Endothelial cell of umbilical vein (primary cell): ENCODE data around the gene NELFCD. TPM values are rescaled to one million over a fixed set of nuclear protein-coding genes. Genes with fewer than 3 reads are reported as not detected.

Experiments used
- BruUV-seq: library from RNA; stranded (reverse); fragments of 400-500 nt; replicated peaks from 2 replicates; lab custom pipeline; 2021; lab: Mats Ljungman, UMichigan
- CTCF ChIA-PET: fragments of 300-600, 350-600 bp; sonication (Branson Sonifier 250); formaldehyde crosslinking; loops from one replicate; lab custom pipeline; 2021; ENCODE audit warnings: antibody characterized with exemption, inconsistent platforms; lab: Charles Lee
- POLR2A ChIA-PET: fragments of 300-600, 350-600 bp; sonication (Branson Sonifier 250); formaldehyde crosslinking; loops from one replicate; lab custom pipeline; 2021; ENCODE audit warnings: antibody characterized with exemption, inconsistent platforms; lab: Charles Lee
- DNase-seq: peaks from one replicate; pipeline ENCODE4 v3.0.0-alpha.2; 2011; ENCODE audit warnings: low read depth, low spot score
- FAIRE-seq: peaks from 2 replicates; lab custom pipeline; 2011; peaks lifted over from hg19 to GRCh38; lab: Jason Lieb, UNC
- H2AFZ ChIP-seq: 2 replicates; pipeline ENCODE4 v1.6.0; 2012; ENCODE audit warnings: low read depth, low read length, control low read depth, inconsistent platforms
- H3K27ac ChIP-seq: 2 replicates; pipeline ENCODE4 v1.5.1; 2011; ENCODE audit warnings: low read depth, mild to moderate bottlenecking, control low read depth, low read length, moderate library complexity; ENCODE audit not compliant: insufficient read depth
- H3K27me3 ChIP-seq, 2 experiments: 2 replicates each; pipeline versions ENCODE4 v1.6.0 to v1.6.1; 2011; ENCODE audit warnings: low read length in 2 of 2, mixed read lengths in 1 of 2; ENCODE audit not compliant: control insufficient read depth in 2 of 2, insufficient read depth in 2 of 2
- H3K36me3 ChIP-seq, 2 experiments: 2 replicates in 1 of 2; 3 replicates in 1 of 2; pipeline ENCODE4 v1.5.1; 2011; ENCODE audit warnings: low read length in 2 of 2, mild to moderate bottlenecking in 1 of 2, moderate library complexity in 1 of 2; ENCODE audit not compliant: control insufficient read depth in 2 of 2, insufficient read depth in 2 of 2; ENCODE audit errors: extremely low read depth in 1 of 2
- H3K4me1 ChIP-seq: 3 replicates; pipeline ENCODE4 v1.5.1; 2011; ENCODE audit warnings: mild to moderate bottlenecking, low read length; ENCODE audit not compliant: control insufficient read depth, insufficient read depth; ENCODE audit errors: extremely low read depth
- H3K4me2 ChIP-seq: 2 replicates; pipeline ENCODE4 v1.6.1; 2011; ENCODE audit warnings: low read length, control low read depth, mixed read lengths; ENCODE audit not compliant: insufficient read depth
- H3K4me3 ChIP-seq, 3 experiments: fragments of 200-600 bp in 1 of 3; sonication (generic), shearing (Covaris generic) in 1 of 3; replicated peaks in 1 of 3; 2 replicates each; pipeline ENCODE4 v1.5.1; 2011 to 2016; ENCODE audit warnings: control low read depth in 3 of 3, low read length in 3 of 3, mild to moderate bottlenecking in 2 of 3, inconsistent platforms in 1 of 3, low read depth in 1 of 3, moderate library complexity in 1 of 3; ENCODE audit not compliant: insufficient read depth in 1 of 3
- H3K79me2 ChIP-seq: 2 replicates; pipeline ENCODE4 v1.6.0; 2012; ENCODE audit warnings: low read length, inconsistent platforms; ENCODE audit not compliant: control insufficient read depth, insufficient read depth
- H3K9ac ChIP-seq: replicated peaks from 2 replicates; pipeline ENCODE3; 2011; ENCODE audit warnings: low read length, control low read depth; ENCODE audit not compliant: insufficient read depth; ENCODE audit errors: extremely low read depth
- H3K9me1 ChIP-seq: replicated peaks from 3 replicates; pipeline ENCODE4 v1.6.0; 2011; ENCODE audit warnings: mild to moderate bottlenecking, low read length; ENCODE audit not compliant: control insufficient read depth, insufficient read depth; ENCODE audit errors: extremely low read depth
- H3K9me3 ChIP-seq: replicated peaks from 2 replicates; pipeline ENCODE4 v1.5.1; 2012; ENCODE audit warnings: low read length, inconsistent platforms; ENCODE audit not compliant: control insufficient read depth, insufficient read depth
- H4K20me1 ChIP-seq: replicated peaks from 2 replicates; pipeline ENCODE3; 2011; ENCODE audit warnings: mild to moderate bottlenecking, low read length; ENCODE audit not compliant: control insufficient read depth, insufficient read depth; ENCODE audit errors: extremely low read depth
- CTCF ChIP-seq, 2 donors: IDR thresholded peaks; 1 replicate in 1 of 2; 2 replicates in 1 of 2; pipeline ENCODE4 v1.5.1; 2011; ENCODE audit warnings: low read length in 2 of 2, mild to moderate bottlenecking in 2 of 2, moderate library complexity in 2 of 2, control low read depth in 1 of 2, inconsistent platforms in 1 of 2, low read depth in 1 of 2; ENCODE audit not compliant: insufficient read depth in 1 of 2; ENCODE audit errors: extremely low read depth in 1 of 2
- GATA2 ChIP-seq: IDR thresholded peaks from 2 replicates; pipeline ENCODE4 v1.7.0; 2011; ENCODE audit warnings: low read depth, mild to moderate bottlenecking, moderate library complexity, mixed read lengths, low read length; ENCODE audit not compliant: insufficient read length, insufficient read depth
- POLR2A ChIP-seq: IDR thresholded peaks from 2 replicates; pipeline ENCODE4 v1.6.1; 2012; ENCODE audit warnings: low read depth, mild to moderate bottlenecking, control low read depth, low read length
- POLR2AphosphoS5 ChIP-seq: IDR thresholded peaks from 2 replicates; pipeline ENCODE4 v1.6.1; 2012; ENCODE audit warnings: low read depth, mild to moderate bottlenecking, control low read depth, low read length, moderate library complexity; ENCODE audit not compliant: insufficient read depth
- dilution Hi-C: fragments of 300-500 bp; cut with MboI; formaldehyde crosslinking; loops from one replicate; pipeline ENCODE4 v1.15.0; 2019; ENCODE audit warnings: low sequenced_read_pairs; ENCODE audit not compliant: extremely low pct_ligation_motif_present
- intact Hi-C: fragments of 100-400 bp; cut with micrococcal nuclease; formaldehyde crosslinking; loops from one replicate; pipeline ENCODE4 v1.10.0; 2022
- polyA plus RNA-seq, 4 experiments: library from polyadenylated mRNA; depleted of rRNA in 3 of 4; stranded (reverse) in 3 of 4; unstranded in 1 of 4; fragments of >200 nt; gene quantifications; 2 replicates each; pipeline versions ENCODE4 v1.2.1 to v1.2.3, GENCODE V29; 2011 to 2012; ENCODE audit warnings: missing spikeins in 1 of 4
- total RNA-seq: library from RNA; stranded (reverse); gene quantifications from 2 replicates; pipeline ENCODE4 v1.2.3, GENCODE V29; 2021

NELFCD gene
- total and polyA plus RNA-seq, 2 donors (not counting 3 experiments of a cell fraction or from before 2014, with no cell fraction given): 90.1 to 92.5 TPM

GRCh38 chr20:59022754-59023153 is 41.7 kb downstream of the NELFCD start:
- intact Hi-C loops (no loop called here), dilution Hi-C loops (no loop called here)
- no peak for DNase-seq
- BruUV-seq: no TSS peak
- H3K36me3 ChIP-seq: peaks cover 15 to 18% of the 10 kb centered on the region in 2 experiments
- TF ChIP-seq CTCF (IDR thresholded peaks at IDR 0.05; ENCODE audit: extremely low read depth in 1 of 2, insufficient read depth in 1 of 2, low read depth in 1 of 2, low read length in 2 of 2): no peak
- no peak for TF ChIP-seq POLR2A
- no peak for TF ChIP-seq POLR2AphosphoS5
- TF ChIP-seq GATA2: no peak
- H4K20me1 ChIP-seq: no peaks in the 10 kb centered on the region
- ChIA-PET CTCF (interaction anchor here (1.8 kb wide), 1 partner anchor 9 kb away, joined by 7 read pairs; the partner anchor contains the start of gene ATP5F1E), POLR2A (no interaction called here)
- H3K4me2 ChIP-seq: no peak overlapping the region
- H3K27ac ChIP-seq: no peak overlapping the region
- H3K9ac ChIP-seq: no peak overlapping the region
- no peak overlapping the region for H2AFZ ChIP-seq
- H3K9me3 ChIP-seq: no peaks in the 10 kb centered on the region
- no peaks in the 10 kb centered on the region for H3K27me3 ChIP-seq
- peaks cover 34% of the 10 kb centered on the region for H3K79me2 ChIP-seq
- no peak for FAIRE-seq
- no peak overlapping the region for H3K4me3 ChIP-seq
- H3K4me1 ChIP-seq: peaks cover 3% of the 10 kb centered on the region
- no peaks in the 10 kb centered on the region for H3K9me1 ChIP-seq

GRCh38 chr20:59023616-59024015 is 42.6 kb downstream of the NELFCD start:
- Histone ChIP-seq H3K4me3 (no peak overlapping the region), H4K20me1 (no peaks in the 10 kb centered on the region), H3K79me2 (peaks cover 43% of the 10 kb centered on the region), H3K27me3 (no peaks in the 10 kb centered on the region), H3K9ac (no peak overlapping the region), H3K27ac (no peak overlapping the region), H3K36me3 (peaks cover 15 to 18% of the 10 kb centered on the region in 2 experiments), H3K4me2 (no peak overlapping the region), H3K4me1 (peaks cover 9% of the 10 kb centered on the region), H3K9me3 (no peaks in the 10 kb centered on the region), H3K9me1 (no peaks in the 10 kb centered on the region), H2AFZ (no peak overlapping the region)
- DNase-seq (no peak), FAIRE-seq (no peak)
- CTCF ChIA-PET: interaction anchor here (1.8 kb wide), 1 partner anchor 9 kb away, joined by 7 read pairs; the partner anchor contains the start of gene ATP5F1E
- intact Hi-C loops: no loop called here
- TF ChIP-seq CTCF (IDR thresholded peaks at IDR 0.05; ENCODE audit: extremely low read depth in 1 of 2, insufficient read depth in 1 of 2, low read depth in 1 of 2, low read length in 2 of 2): no peak
- dilution Hi-C loops: no loop called here
- POLR2A ChIA-PET: no interaction called here
- no TSS peak for BruUV-seq
